AG04449 (cell line): ENCODE results near the gene OSTM1.

Source experiments
- CTCF ChIA-PET: fragments of 350-600 bp; formaldehyde crosslinking; extraction: SDS; loops from one replicate; lab custom pipeline; 2021; ENCODE audit warnings: antibody characterized with exemption; lab: Yijun Ruan, JAX
- POLR2A ChIA-PET: fragments of 400-600, 350-600 bp; formaldehyde crosslinking; extraction: SDS; loops from one replicate; lab custom pipeline; 2020; ENCODE audit warnings: antibody characterized with exemption, inconsistent platforms; lab: Yijun Ruan, JAX
- DNase-seq: peaks from one replicate; pipeline ENCODE4 v3.0.0-alpha.2; 2010; ENCODE audit warnings: low read depth, low spot score
- H3K4me3 ChIP-seq: 2 replicates; pipeline ENCODE4 v1.5.1; 2011; ENCODE audit warnings: low read depth, mild to moderate bottlenecking, control low read depth, low read length
- CTCF ChIP-seq: IDR thresholded peaks from one replicate; pipeline ENCODE4 v1.5.1; 2011; ENCODE audit warnings: mild to moderate bottlenecking, moderate library complexity, low read length, control low read depth, inconsistent platforms; ENCODE audit not compliant: insufficient read depth; ENCODE audit errors: missing control alignments

The OSTM1 gene

GRCh38 chr6:108036884-108037283 lies 37.7 kb downstream of the OSTM1 start:
- no peak overlapping the region for H3K4me3 ChIP-seq
- POLR2A ChIA-PET = no interaction called here
- no peak for DNase-seq
- CTCF ChIA-PET = interaction anchor here (0.6 to 2.3 kb wide), 4 partner anchors 11 to 59 kb away, joined by 3 to 10 read pairs (median 4); no protein-coding TSS in a partner anchor
- no peak for TF ChIP-seq CTCF

DNA sequence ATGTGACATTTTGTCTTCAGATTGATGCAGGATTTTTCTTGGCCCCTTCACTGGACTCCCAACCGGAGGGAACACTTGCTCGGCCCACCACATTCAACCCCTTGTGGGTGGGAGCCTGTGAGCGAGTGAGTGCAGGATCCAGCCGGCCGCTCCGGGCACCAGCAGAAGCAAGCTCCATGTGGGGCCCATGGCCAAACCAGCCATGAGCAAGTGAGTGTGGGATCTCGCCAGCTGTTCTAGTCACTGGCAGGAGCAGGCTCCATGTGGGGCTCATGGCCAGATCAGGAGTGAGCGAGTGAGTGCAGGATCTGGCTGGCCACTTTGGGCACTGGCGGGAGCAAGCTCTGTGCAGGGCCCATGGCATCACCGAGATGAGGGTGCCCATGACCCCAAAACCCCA lies 42.6 kb downstream of the OSTM1 start:
- DNase-seq = no peak
- no peak overlapping the region for H3K4me3 ChIP-seq
- TF ChIP-seq CTCF = no peak
- POLR2A ChIA-PET = no interaction called here
- CTCF ChIA-PET = interaction anchor here (1.6 kb wide), 1 partner anchor 17 kb away, joined by 7 read pairs; no protein-coding TSS in a partner anchor

GRCh38 chr6:108030211-108030610 lies 44.3 kb downstream of the OSTM1 start:
- no peak for TF ChIP-seq CTCF
- no peak for DNase-seq
- no peak overlapping the region for H3K4me3 ChIP-seq
- ChIA-PET POLR2A (no interaction called here), CTCF (interaction anchor here (0.8 kb wide), 1 partner anchor 49 kb away, joined by 6 read pairs; no protein-coding TSS in a partner anchor)

DNA sequence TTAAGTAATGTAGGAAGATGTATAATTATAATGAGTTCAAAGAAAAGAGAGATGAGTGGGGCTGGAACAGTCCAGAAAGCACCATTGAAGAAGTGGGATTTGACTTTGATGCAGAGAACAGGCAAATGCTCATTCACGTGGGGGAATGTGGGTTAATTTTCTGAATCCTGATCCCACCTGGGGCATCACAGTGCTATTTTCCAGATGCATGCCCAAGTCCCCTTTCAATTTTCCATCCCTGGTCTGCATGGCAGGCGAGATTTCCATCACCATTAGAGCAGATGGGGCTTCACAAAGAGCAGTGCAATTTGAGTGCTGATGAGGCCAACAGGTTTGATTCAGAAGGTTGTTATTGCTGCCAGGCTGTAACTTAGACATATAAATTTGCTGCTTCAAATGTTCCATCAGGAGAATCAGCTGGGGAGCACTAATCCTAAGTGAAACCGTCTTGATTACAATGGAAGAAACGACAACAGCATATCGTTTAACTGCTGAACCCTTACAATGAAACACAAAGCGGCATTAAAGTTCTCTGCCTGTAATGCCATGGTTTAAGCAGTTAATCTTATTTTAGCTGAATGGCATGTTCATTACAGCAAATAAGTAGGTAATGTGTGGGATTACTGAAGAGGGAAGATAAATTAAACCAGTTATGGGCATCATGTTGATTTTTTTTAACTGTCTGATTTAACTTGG lies 45.2 kb downstream of the OSTM1 start:
- ChIA-PET CTCF (interaction anchor here (0.8 to 1.6 kb wide), 2 partner anchors 20 to 49 kb away, joined by 3 to 4 read pairs; no protein-coding TSS in a partner anchor), POLR2A (no interaction called here)
- no peak overlapping the region for H3K4me3 ChIP-seq
- TF ChIP-seq CTCF = no peak
- no peak for DNase-seq

- POLR2A ChIA-PET = no interaction called here
- no peak for DNase-seq
Measured at GRCh38 chr6:108027594-108027993, 46.9 kb downstream of the OSTM1 start.

DNA sequence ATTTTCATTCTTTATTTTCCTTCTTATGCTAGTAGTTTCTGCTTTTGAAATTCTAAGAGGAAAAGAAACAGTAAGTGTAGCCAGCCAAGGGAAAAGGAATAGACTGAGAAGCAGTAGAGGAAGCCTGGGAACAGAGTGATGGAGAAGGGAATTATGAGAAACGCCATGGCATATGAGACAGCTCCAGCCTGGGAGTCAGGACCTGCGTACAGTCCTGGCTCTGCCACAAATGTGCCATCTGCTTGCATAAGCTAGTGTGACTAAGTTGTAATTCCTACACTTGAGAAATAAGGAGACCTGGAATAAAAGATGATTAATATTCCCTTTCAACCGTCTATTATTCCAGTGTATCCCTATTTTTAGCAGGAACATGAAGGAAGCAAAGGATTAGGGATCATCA lies 47.5 kb downstream of the OSTM1 start:
- H3K4me3 ChIP-seq = no peak overlapping the region
- POLR2A ChIA-PET = no interaction called here
- no peak for TF ChIP-seq CTCF
- CTCF ChIA-PET = interaction anchor here (1.3 to 1.6 kb wide), 2 partner anchors 22 to 48 kb away, joined by 4 to 7 read pairs; no protein-coding TSS in a partner anchor
- no peak for DNase-seq

More at GRCh38 chr6:108027594-108027993, 46.9 kb downstream of the OSTM1 start:
- no peak for TF ChIP-seq CTCF
- CTCF ChIA-PET = interaction anchor here (0.8 to 1.6 kb wide), 3 partner anchors 8 to 49 kb away, joined by 3 to 7 read pairs (median 4); no protein-coding TSS in a partner anchor
- H3K4me3 ChIP-seq = no peak overlapping the region
